Lower leg skin (tissue), 3 donors: ENCODE data around the gene RNMT.

Source experiments
- POLR2A ChIP-seq, 2 donors: fragments of 450-650 bp; IDR thresholded peaks; one replicate each; pipeline ENCODE4 v1.6.1; 2016 to 2017; ENCODE audit warnings: antibody characterized with exemption in 2 of 2, mild to moderate bottlenecking in 1 of 2, moderate library complexity in 1 of 2
- TF ChIP-seq, protein P1 (sequence below), 3 donors: fragments of 450-650 bp; IDR thresholded peaks; one replicate each; pipeline ENCODE4 v1.5.1; 2016; ENCODE audit warnings: antibody characterized with exemption in 3 of 3, mild to moderate bottlenecking in 3 of 3, moderate library complexity in 2 of 3

DNA sequence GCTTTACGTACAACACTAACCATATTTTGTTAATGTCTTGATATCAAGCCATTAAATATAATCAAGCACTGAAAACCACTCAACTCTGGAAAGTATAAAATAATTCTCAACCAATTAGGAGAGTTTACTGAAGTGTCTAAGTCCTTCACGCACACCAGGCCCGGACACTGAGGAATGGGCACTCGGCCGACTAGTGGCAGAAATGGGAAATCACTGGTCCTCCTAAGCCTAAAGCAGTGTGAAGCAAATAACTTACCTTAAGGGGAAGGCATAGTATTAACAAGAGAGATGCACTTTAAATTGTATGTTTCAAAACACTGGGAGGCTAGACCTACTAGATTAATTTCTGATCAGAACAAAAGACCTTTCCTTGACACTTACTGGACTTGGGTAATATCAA lies 45.9 kb upstream of the RNMT start:
- TF ChIP-seq, protein P1, sequence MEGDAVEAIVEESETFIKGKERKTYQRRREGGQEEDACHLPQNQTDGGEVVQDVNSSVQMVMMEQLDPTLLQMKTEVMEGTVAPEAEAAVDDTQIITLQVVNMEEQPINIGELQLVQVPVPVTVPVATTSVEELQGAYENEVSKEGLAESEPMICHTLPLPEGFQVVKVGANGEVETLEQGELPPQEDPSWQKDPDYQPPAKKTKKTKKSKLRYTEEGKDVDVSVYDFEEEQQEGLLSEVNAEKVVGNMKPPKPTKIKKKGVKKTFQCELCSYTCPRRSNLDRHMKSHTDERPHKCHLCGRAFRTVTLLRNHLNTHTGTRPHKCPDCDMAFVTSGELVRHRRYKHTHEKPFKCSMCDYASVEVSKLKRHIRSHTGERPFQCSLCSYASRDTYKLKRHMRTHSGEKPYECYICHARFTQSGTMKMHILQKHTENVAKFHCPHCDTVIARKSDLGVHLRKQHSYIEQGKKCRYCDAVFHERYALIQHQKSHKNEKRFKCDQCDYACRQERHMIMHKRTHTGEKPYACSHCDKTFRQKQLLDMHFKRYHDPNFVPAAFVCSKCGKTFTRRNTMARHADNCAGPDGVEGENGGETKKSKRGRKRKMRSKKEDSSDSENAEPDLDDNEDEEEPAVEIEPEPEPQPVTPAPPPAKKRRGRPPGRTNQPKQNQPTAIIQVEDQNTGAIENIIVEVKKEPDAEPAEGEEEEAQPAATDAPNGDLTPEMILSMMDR (IDR thresholded peaks at IDR 0.05), result no peak
- TF ChIP-seq POLR2A (IDR thresholded peaks at IDR 0.05), result no peak
